ENCODE data around the gene AOX1.

GRCh38 chr2:200608341-200609027 is 22.7 kb downstream of the AOX1 start:
- TF ChIP-seq CTCF (IDR thresholded peaks at IDR 0.05; ENCODE audit: insufficient read depth, low read depth, low read length) (no peak), EZH2 (IDR thresholded peaks at IDR 0.05; ENCODE audit: insufficient read depth, low read length) (no peak)
